ENCODE measurements around the gene TMEM205.
"Not testable (repeated sequence)": the region's sequence is repeated elsewhere in the genome, so short reads cannot be mapped to it uniquely, and the experiment has no call there.

The TMEM205 gene

GRCh38 chr19:11338121-11338520 is 7.9 kb downstream of the TMEM205 start:
- Histone ChIP-seq H3K36me3 (replicated peaks) (no peaks in the 10 kb centered on the region), H3K27ac (no peak overlapping the region), H3K4me3 (ENCODE audit: low read depth, low read length) (no peak overlapping the region), H3K27me3 (replicated peaks) (no peaks in the 10 kb centered on the region)
- DNase-seq, result no peak
- no peak for TF ChIP-seq CTCF (IDR thresholded peaks at IDR 0.05; ENCODE audit: low read depth, low read length, missing control alignments)
- in situ Hi-C loops (cut with HindIII; ENCODE audit: low pct_ligation_motif_present, low sequenced_read_pairs), result no loop called here

- H3K36me3 ChIP-seq (replicated peaks), result no peaks in the 10 kb centered on the region
- no peak for TF ChIP-seq CTCF (IDR thresholded peaks at IDR 0.05; ENCODE audit: low read depth, low read length, missing control alignments)
- in situ Hi-C loops (cut with HindIII; ENCODE audit: low pct_ligation_motif_present, low sequenced_read_pairs), result no loop called here
- no peaks in the 10 kb centered on the region for H3K27me3 ChIP-seq (replicated peaks)
- no peak overlapping the region for H3K4me3 ChIP-seq (ENCODE audit: low read depth, low read length)
- DNase-seq, result no peak
- H3K27ac ChIP-seq, result no peak overlapping the region
Observed at GRCh38 chr19:11337080-11337479, 9.0 kb downstream of the TMEM205 start.

- in situ Hi-C loops (cut with HindIII; ENCODE audit: low pct_ligation_motif_present, low sequenced_read_pairs), result no loop called here
- no peak for DNase-seq
- Histone ChIP-seq H3K27me3 (replicated peaks) (no peaks in the 10 kb centered on the region), H3K36me3 (replicated peaks) (no peaks in the 10 kb centered on the region), H3K27ac (no peak overlapping the region), H3K4me3 (ENCODE audit: low read depth, low read length) (no peak overlapping the region)
- no peak for TF ChIP-seq CTCF (IDR thresholded peaks at IDR 0.05; ENCODE audit: low read depth, low read length, missing control alignments)
Observed at GRCh38 chr19:11335449-11336146, 10.5 kb downstream of the TMEM205 start.

- H3K4me3 ChIP-seq (ENCODE audit: low read depth, low read length); H3K36me3 ChIP-seq (replicated peaks); in situ Hi-C loops (cut with HindIII; ENCODE audit: low pct_ligation_motif_present, low sequenced_read_pairs); H3K27ac ChIP-seq; H3K27me3 ChIP-seq (replicated peaks): not testable (repeated sequence)
- peak; percentile 30 for DNase-seq
Observed at GRCh38 chr19:11333838-11334237, 12.2 kb downstream of the TMEM205 start.

- DNase-seq, result no peak
- Histone ChIP-seq H3K27ac (no peak overlapping the region), H3K4me3 (ENCODE audit: low read depth, low read length) (no peak overlapping the region), H3K27me3 (replicated peaks) (no peaks in the 10 kb centered on the region), H3K36me3 (replicated peaks) (no peaks in the 10 kb centered on the region)
- no peak for TF ChIP-seq CTCF (IDR thresholded peaks at IDR 0.05; ENCODE audit: low read depth, low read length, missing control alignments)
- in situ Hi-C loops (cut with HindIII; ENCODE audit: low pct_ligation_motif_present, low sequenced_read_pairs), result no loop called here
Observed at GRCh38 chr19:11332822-11333221, 13.2 kb downstream of the TMEM205 start.

GRCh38 chr19:11331502-11331901 is 14.6 kb downstream of the TMEM205 start:
- TF ChIP-seq CTCF (IDR thresholded peaks at IDR 0.05; ENCODE audit: low read depth, low read length, missing control alignments), result no peak
- Histone ChIP-seq H3K36me3 (replicated peaks) (no peaks in the 10 kb centered on the region), H3K4me3 (ENCODE audit: low read depth, low read length) (no peak overlapping the region), H3K27ac (no peak overlapping the region), H3K27me3 (replicated peaks) (no peaks in the 10 kb centered on the region)
- in situ Hi-C loops (cut with HindIII; ENCODE audit: low pct_ligation_motif_present, low sequenced_read_pairs), result no loop called here
- no peak for DNase-seq

All from brain microvascular endothelial cell (primary cell).